HL-60 (cell line): ENCODE measurements around the gene AGAP3.

Experiments
- GABPA ChIP-seq: IDR thresholded peaks from 2 replicates; pipeline ENCODE4 v1.6.1; 2012; ENCODE audit warnings: low read depth
- POLR2AphosphoS5 ChIP-seq: IDR thresholded peaks from 2 replicates; pipeline ENCODE4 v1.6.1; 2012; ENCODE audit warnings: low read depth
- SPI1 ChIP-seq: IDR thresholded peaks from 2 replicates; pipeline ENCODE4 v1.6.1; 2012; ENCODE audit warnings: low read depth, mild to moderate bottlenecking, borderline replicate concordance
- TF ChIP-seq, protein P1 (sequence below): IDR thresholded peaks from one replicate; pipeline ENCODE4 v1.5.1; 2011; ENCODE audit warnings: low read length, control low read depth, inconsistent platforms; ENCODE audit not compliant: insufficient read depth
- TF ChIP-seq, protein P2 (sequence below): IDR thresholded peaks from 2 replicates; pipeline ENCODE4 v1.6.1; 2012; ENCODE audit warnings: low read depth; ENCODE audit not compliant: insufficient replicate concordance

DNA sequence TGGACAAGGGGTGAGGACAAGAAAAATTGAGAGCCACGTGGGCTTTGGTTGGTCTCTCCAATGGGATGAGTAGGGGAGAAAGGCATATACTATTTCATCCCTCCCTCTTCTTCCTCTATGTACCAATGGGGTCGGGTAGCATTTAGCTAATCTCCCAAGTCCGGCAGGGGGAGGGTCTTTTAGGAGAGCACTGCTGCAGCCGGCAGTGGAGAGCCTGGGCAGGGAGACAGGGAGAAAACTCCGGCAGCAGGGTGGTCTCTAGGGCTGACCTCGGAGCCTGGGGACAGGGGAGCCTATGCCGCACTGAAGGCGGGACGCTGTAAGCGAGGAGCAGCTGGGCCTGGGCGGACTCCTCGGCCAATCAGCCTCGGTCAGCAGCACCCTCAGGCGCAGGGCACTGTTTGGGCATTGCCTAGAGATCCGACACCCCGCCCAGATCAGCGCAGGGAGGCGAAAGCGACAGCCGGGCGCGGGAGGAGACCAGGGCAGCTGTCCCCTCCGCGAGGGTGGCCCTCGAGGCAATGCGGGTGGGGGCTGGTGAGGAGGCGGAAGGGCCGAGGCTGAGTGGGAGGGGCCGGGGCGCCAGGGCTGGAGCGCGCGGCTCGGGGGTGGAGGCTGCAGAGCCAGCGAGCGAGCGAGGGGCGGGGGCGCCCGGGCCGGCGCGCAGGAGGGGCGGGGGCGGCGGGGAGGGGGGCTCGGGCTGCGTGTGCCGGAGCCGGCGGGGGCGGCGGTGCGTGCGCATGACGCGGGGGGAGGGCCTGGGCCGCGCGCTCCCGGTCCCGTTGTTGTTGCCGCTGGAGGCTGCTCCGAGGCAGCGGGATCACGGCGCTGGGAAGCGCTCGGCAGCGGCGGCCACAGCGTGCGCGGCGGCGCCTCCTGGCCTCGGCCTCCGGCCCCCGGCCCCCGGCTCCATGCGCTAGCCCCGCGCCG, at the start of gene AGAP3:
- TF ChIP-seq GABPA (no peak), POLR2AphosphoS5 (no peak), SPI1 (no peak)
- TF ChIP-seq, protein P1, sequence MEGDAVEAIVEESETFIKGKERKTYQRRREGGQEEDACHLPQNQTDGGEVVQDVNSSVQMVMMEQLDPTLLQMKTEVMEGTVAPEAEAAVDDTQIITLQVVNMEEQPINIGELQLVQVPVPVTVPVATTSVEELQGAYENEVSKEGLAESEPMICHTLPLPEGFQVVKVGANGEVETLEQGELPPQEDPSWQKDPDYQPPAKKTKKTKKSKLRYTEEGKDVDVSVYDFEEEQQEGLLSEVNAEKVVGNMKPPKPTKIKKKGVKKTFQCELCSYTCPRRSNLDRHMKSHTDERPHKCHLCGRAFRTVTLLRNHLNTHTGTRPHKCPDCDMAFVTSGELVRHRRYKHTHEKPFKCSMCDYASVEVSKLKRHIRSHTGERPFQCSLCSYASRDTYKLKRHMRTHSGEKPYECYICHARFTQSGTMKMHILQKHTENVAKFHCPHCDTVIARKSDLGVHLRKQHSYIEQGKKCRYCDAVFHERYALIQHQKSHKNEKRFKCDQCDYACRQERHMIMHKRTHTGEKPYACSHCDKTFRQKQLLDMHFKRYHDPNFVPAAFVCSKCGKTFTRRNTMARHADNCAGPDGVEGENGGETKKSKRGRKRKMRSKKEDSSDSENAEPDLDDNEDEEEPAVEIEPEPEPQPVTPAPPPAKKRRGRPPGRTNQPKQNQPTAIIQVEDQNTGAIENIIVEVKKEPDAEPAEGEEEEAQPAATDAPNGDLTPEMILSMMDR = no peak
- TF ChIP-seq, protein P2, sequence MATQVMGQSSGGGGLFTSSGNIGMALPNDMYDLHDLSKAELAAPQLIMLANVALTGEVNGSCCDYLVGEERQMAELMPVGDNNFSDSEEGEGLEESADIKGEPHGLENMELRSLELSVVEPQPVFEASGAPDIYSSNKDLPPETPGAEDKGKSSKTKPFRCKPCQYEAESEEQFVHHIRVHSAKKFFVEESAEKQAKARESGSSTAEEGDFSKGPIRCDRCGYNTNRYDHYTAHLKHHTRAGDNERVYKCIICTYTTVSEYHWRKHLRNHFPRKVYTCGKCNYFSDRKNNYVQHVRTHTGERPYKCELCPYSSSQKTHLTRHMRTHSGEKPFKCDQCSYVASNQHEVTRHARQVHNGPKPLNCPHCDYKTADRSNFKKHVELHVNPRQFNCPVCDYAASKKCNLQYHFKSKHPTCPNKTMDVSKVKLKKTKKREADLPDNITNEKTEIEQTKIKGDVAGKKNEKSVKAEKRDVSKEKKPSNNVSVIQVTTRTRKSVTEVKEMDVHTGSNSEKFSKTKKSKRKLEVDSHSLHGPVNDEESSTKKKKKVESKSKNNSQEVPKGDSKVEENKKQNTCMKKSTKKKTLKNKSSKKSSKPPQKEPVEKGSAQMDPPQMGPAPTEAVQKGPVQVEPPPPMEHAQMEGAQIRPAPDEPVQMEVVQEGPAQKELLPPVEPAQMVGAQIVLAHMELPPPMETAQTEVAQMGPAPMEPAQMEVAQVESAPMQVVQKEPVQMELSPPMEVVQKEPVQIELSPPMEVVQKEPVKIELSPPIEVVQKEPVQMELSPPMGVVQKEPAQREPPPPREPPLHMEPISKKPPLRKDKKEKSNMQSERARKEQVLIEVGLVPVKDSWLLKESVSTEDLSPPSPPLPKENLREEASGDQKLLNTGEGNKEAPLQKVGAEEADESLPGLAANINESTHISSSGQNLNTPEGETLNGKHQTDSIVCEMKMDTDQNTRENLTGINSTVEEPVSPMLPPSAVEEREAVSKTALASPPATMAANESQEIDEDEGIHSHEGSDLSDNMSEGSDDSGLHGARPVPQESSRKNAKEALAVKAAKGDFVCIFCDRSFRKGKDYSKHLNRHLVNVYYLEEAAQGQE = no peak
